HUES64 (cell line): ENCODE measurements around the gene ERC1.
"Not testable (repeated sequence)": the region's sequence is repeated elsewhere in the genome, so short reads cannot be mapped to it uniquely, and the experiment has no call there.

Experiments used
- H3K27ac ChIP-seq: 2 replicates; pipeline ENCODE4 v1.7.0; 2013; ENCODE audit warnings: low read depth, low read length, inconsistent platforms
- H3K27me3 ChIP-seq: 2 replicates; pipeline ENCODE4 v1.6.1; 2013; ENCODE audit warnings: mild to moderate bottlenecking, low read length; ENCODE audit not compliant: insufficient read depth
- H3K36me3 ChIP-seq: 2 replicates; pipeline ENCODE4 v1.6.1; 2013; ENCODE audit warnings: mild to moderate bottlenecking, low read length; ENCODE audit not compliant: insufficient read depth
- H3K4me1 ChIP-seq: 2 replicates; pipeline ENCODE4 v1.6.1; 2013; ENCODE audit warnings: mild to moderate bottlenecking, low read length, moderate library complexity; ENCODE audit not compliant: insufficient read depth
- H3K4me3 ChIP-seq: 2 replicates; pipeline ENCODE4 v1.5.1; 2013; ENCODE audit warnings: mild to moderate bottlenecking, low read length, moderate library complexity
- H3K9ac ChIP-seq: 2 replicates; pipeline ENCODE4 v1.6.1; 2013; ENCODE audit warnings: mild to moderate bottlenecking, low read depth, low read length
- H3K9me3 ChIP-seq: 2 replicates; pipeline ENCODE4 v1.6.1; 2013; ENCODE audit warnings: low read depth, low read length; ENCODE audit not compliant: insufficient read depth
- WGBS: fragments of 150-250, 120-280 bp; methylation state at CpG from one replicate; pipeline ENCODE4 v1.1.7; 2013; ENCODE audit warnings: missing lambda C conversion rate; 5-methylcytosine and 5-hydroxymethylcytosine counted together

ERC1 gene

DNA sequence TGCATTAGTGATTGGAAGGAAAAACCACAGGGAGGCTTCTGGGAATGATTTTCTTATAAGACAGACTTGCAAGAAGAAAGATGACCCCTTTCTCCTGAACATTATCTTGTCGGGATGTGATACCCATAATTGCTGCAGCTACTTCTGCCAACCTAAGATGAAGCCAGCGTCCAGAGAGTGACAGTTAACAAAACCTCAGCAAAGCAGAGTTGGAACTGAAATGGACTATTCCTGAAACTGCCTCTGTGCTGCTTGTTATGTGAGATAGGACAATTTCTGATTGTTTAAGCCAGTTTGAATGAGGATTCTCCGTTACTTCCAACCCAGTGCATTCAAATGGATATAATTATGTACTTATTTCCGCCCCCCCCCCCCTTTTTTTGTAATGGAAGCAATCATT, 204.5 kb downstream of the ERC1 start:
- 96% methylated on average over 2 of the region's 4 CpGs for WGBS
- Histone ChIP-seq H3K4me1 (0 out of 2 replicates have a peak, but pooled peaks cover 12% of the 10 kb centered on the region), H3K9ac (no peak overlapping the region), H3K4me3 (no peak overlapping the region), H3K27ac (no peak overlapping the region), H3K9me3 (peaks cover 8% of the 10 kb centered on the region; the same call in 1 of the 2 replicates), H3K36me3 (peaks cover 16% of the 10 kb centered on the region; the same call in 1 of the 2 replicates), H3K27me3 (no peaks in the 10 kb centered on the region)

DNA sequence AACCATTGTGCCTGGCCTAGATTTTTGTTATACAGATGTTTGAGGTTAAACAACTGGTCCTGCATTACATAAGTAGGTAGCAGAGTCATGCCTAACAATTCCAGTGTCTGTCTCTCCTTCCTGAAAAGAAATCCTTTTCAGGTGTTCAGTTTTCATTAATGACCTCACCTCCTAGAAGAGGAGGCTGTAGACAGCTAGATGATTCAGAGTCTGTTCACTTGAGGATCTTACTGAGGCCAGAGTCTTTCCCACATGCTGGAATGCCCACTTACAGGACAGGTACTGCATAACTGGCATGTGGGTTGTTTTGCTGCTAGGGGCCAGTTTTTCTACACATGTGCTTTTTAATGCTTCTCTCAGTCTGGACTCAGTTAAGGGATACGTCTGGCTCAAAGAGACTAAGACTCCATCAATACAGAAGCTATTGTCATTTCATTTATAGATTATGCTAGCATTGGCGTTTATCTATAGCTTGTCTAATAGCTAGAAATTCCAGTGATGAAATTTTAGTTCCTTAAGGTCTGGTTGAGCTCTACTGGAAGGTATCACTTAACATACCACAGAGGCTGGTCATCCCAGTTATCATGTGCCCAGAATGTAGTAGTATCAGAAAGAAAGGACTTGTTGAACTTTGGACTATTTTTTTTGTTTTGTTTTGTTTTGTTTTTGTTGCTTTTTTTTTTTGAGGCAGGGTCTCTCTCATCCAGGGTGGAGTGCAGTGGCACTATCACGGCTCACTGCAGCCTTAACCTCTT, 206.4 kb downstream of the ERC1 start:
- no peak overlapping the region for H3K9ac ChIP-seq
- 0 out of 2 replicates have a peak, but pooled peaks cover 7% of the 10 kb centered on the region for H3K4me1 ChIP-seq
- WGBS: 75% methylated on average over 3 of the region's 3 CpGs
- no peaks in the 10 kb centered on the region for H3K27me3 ChIP-seq
- H3K9me3 ChIP-seq: peaks cover 8% of the 10 kb centered on the region; the same call in 1 of the 2 replicates
- H3K27ac ChIP-seq: no peak overlapping the region
- H3K36me3 ChIP-seq: peaks cover 10% of the 10 kb centered on the region; the same call in 1 of the 2 replicates
- no peak overlapping the region for H3K4me3 ChIP-seq

DNA sequence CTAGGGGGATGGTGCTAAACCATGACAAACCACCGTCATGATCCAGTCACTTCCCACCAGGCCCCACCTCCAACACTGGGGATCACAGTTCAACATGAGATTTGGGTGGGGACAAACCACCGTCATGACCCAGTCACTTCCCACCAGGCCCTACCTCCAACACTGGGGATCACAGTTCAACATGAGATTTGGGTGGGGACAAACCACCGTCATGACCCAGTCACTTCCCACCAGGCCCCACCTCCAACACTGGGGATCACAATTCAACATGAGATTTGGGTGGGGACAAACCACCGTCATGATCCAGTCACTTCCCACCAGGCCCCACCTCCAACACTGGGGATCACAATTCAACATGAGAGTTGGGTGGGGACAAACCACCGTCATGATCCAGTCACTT, 207.8 kb downstream of the ERC1 start:
- H3K36me3 ChIP-seq: peaks cover 10% of the 10 kb centered on the region; the same call in 1 of the 2 replicates
- not testable (repeated sequence) for H3K9me3 ChIP-seq
- WGBS: 96% methylated on average over 5 of the region's 5 CpGs

DNA sequence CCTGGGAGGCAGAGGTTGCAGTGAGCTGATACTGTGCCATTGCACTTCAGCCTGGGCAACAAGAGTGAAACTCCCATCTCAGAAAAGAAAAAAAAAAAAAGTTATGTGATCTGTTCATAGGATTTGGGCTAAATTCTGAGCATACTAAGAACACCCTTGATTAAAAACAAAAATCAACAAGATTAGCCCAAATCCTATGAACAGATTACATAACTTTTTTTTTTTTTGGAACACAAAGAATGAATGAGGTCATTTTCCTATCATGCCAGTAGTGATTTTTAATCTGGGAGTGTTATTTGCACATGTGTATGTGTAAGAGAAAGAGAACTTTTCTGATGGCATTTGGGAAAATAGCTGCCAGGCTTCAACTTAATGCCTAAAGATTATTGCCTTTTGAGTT, 208.7 kb downstream of the ERC1 start:
- Histone ChIP-seq H3K27me3 (no peaks in the 10 kb centered on the region), H3K36me3 (peaks cover 10% of the 10 kb centered on the region; the same call in 1 of the 2 replicates), H3K9ac (no peak overlapping the region), H3K27ac (no peak overlapping the region), H3K9me3 (peaks cover 8% of the 10 kb centered on the region; the same call in 1 of the 2 replicates), H3K4me1 (peaks cover 19% of the 10 kb centered on the region), H3K4me3 (no peak overlapping the region)

More for the DNA sequence above, 207.8 kb downstream of the ERC1 start:
- H3K4me3 ChIP-seq, H3K27ac ChIP-seq, H3K9ac ChIP-seq, H3K27me3 ChIP-seq: not testable (repeated sequence)
- H3K4me1 ChIP-seq: peaks cover 11% of the 10 kb centered on the region

DNA sequence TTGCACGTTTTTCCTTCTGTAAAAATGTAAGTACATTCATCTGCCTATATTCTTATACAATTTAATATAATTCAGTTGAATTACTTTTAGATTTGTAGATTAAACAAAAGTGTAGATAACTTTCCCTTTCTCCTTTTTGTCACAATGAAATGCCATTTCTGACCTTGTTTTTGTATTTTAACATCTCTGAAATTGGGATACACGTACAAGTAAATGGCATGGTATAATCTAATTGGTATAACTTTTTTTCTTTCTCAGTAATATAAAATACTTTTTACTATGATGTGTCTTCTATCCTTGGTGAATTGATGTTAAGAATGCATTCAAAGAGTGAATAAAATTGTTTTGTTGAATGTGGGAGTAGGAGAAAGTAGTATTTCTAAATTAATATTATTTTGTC, 210.0 kb downstream of the ERC1 start:
- no CpG with 5 or more reads among the region's 2 CpGs for WGBS
- Histone ChIP-seq H3K9me3 (peaks cover 8% of the 10 kb centered on the region; the same call in 1 of the 2 replicates), H3K27ac (no peak overlapping the region), H3K4me3 (no peak overlapping the region), H3K27me3 (no peaks in the 10 kb centered on the region), H3K4me1 (peaks cover 27% of the 10 kb centered on the region), H3K9ac (no peak overlapping the region), H3K36me3 (peaks cover 6% of the 10 kb centered on the region; the same call in 1 of the 2 replicates)

DNA sequence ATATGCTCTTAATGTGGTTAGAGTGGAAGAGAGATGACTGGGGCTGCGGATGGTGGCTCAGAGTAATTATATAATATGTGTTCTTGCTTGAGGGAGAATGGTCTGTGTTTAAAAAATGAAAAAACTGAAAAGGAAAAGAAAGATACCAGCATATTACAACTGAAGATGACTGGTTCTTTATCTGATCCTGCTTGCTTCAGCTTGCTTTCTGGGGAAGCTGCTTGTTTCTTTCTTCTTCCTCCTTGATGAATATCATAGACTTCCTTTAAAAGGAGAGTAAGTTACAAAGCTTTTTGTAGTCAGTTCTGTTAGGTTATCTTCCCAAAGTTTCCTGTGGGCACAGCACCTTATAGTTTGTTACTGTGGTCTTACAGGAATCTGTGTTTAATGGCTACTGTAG, 210.9 kb downstream of the ERC1 start:
- Histone ChIP-seq H3K4me1 (peaks cover 34% of the 10 kb centered on the region), H3K36me3 (peaks cover 6% of the 10 kb centered on the region; the same call in 1 of the 2 replicates), H3K4me3 (no peak overlapping the region), H3K27me3 (no peaks in the 10 kb centered on the region), H3K9ac (no peak overlapping the region), H3K27ac (no peak overlapping the region), H3K9me3 (peaks cover 8% of the 10 kb centered on the region; the same call in 1 of the 2 replicates)
- 94% methylated on average over 1 of the region's 1 CpG for WGBS

DNA sequence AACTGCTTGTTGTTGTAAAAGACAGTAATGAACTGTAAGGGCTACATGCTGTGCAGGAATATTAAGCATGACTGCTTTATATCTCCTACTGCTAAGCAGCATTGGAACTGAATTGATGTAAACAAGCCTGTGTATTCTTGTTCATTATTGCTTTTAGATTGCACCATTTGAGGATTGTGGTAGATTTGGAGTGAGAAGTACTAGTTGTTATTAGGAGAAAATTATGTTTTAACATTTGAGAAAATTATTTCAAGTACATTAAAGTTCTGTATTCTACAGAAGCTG, 212.7 kb downstream of the ERC1 start:
- Histone ChIP-seq H3K9ac (no peak overlapping the region), H3K27ac (no peak overlapping the region), H3K4me1 (peaks cover 34% of the 10 kb centered on the region), H3K9me3 (peaks cover 4% of the 10 kb centered on the region; the same call in 1 of the 2 replicates), H3K36me3 (peaks cover 1% of the 10 kb centered on the region; the same call in 1 of the 2 replicates), H3K4me3 (no peak overlapping the region), H3K27me3 (no peaks in the 10 kb centered on the region)

DNA sequence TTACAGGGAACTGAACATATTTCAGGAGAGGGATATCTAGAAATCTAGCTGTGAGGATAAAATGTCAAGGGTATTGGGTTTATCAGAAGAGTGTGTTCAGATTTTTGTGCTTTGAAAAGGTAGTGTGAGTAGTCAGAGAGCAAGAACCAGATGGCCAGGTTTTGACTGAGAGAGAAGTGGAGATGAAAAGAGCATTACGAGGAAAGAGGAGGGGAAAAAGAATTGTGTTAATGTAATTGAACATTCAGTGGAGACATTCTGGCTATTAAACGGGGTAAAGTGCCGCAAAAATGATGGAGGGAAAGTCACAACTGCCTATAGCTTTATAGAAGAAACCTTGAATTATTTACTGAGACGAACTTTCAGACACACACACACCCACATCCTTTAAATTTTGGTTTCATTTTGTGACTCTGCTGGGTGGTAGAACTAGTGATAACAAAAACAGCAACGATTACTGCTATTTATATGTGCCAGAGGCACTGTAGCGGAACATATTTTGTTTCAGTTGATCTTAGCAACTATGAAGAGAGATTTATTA, 213.6 kb downstream of the ERC1 start:
- Histone ChIP-seq H3K9me3 (no peaks in the 10 kb centered on the region), H3K4me1 (peaks cover 34% of the 10 kb centered on the region), H3K27me3 (no peaks in the 10 kb centered on the region), H3K4me3 (peak overlapping the region; percentile 24; the same call in 1 of the 2 replicates), H3K27ac (peak overlapping the region; percentile 43; the same call in 1 of the 2 replicates), H3K9ac (0 out of 2 replicates have a peak overlapping the region, but pooled peaks have one; percentile 1), H3K36me3 (no peaks in the 10 kb centered on the region)
- 61% methylated on average over 5 of the region's 6 CpGs for WGBS

DNA sequence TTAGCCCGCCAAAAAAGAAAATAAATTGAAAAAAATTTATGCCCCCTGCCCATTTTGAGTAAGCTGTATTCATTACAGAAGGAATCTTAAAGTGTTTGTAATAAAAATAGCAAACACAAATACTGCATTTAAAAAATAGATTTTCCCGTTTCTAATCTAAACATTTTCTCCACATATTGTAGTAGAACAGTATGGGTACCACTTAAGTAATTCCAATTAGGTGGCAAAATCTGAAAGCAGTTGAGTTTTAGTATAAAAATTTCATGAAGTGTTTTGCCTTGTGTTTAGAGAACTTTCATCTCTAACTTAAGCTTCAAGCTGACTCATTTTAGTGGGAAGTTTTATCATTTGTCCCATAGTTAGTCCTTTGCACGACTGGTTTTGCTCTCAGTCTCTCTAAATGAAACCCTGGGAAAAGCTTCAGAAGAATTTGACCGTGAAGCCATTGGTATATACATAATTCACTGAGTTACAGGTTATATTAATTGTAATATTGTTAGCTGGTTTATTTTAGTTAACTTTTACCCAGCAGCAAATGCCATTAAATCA, 214.6 kb downstream of the ERC1 start:
- Histone ChIP-seq H3K9ac (no peak overlapping the region), H3K9me3 (no peaks in the 10 kb centered on the region), H3K27ac (peak overlapping the region; percentile 45), H3K4me3 (no peak overlapping the region), H3K4me1 (peaks cover 34% of the 10 kb centered on the region), H3K36me3 (no peaks in the 10 kb centered on the region), H3K27me3 (no peaks in the 10 kb centered on the region)
- 59% methylated on average over 1 of the region's 4 CpGs for WGBS

DNA sequence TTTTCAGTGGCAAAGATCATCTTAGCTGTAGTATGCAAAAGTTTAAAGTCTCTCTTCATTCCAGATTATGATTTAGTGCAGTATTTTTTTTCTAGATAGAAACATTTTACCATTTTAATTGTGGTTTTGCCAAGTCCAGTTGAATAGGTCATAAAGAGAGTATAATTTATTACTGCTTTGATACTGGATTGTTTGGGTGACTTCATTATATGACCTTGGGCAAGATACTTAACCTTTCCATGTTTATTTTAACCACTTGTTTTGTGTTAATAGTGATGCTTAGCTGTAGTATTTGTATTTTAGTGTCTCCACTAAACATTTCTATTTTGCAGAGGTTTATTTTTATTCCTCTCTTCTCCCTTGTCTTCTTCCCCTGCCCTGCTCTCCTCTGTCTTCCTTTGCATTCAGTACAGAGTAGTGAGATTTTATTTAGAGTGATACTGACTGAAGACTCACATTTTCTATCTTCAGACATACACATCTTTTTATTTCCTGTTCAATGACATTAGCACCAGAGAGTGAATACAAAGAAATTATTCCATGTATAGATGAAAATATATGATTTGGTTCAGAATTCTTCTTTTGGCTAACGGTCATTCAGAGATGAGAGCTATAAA, 215.2 kb downstream of the ERC1 start:
- Histone ChIP-seq H3K36me3 (no peaks in the 10 kb centered on the region), H3K9ac (no peak overlapping the region), H3K27ac (no peak overlapping the region), H3K27me3 (no peaks in the 10 kb centered on the region), H3K4me3 (no peak overlapping the region), H3K4me1 (peaks cover 34% of the 10 kb centered on the region), H3K9me3 (no peaks in the 10 kb centered on the region)
- WGBS: no CpG with 5 or more reads among the region's 1 CpG

DNA sequence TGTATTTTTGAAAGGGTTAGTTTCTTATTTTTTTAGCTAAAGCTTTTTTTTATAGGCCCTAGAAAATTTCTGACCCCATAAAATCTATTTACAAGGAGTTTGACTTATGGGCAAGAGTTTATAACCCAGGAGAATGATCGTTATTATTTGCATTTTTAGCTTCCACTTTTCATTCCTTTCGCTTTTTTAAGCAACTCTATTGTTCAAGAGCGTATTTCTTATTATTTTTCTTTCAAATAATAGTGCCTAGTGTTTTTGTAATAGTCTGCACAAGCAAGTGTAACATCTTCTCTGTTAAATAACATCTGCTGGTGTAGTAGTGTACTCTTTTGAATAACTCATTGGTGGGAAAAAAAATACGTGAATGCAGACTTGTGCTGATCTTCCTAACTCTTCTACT, 216.3 kb downstream of the ERC1 start:
- Histone ChIP-seq H3K4me1 (peaks cover 38% of the 10 kb centered on the region), H3K27ac (no peak overlapping the region), H3K27me3 (no peaks in the 10 kb centered on the region), H3K4me3 (no peak overlapping the region), H3K36me3 (no peaks in the 10 kb centered on the region), H3K9ac (no peak overlapping the region), H3K9me3 (no peaks in the 10 kb centered on the region)
- WGBS: 93% methylated on average over 3 of the region's 4 CpGs
